Measurements from ENCODE around the gene TIA1. TPM values are rescaled to one million over a fixed set of nuclear protein-coding genes. Genes with fewer than 3 reads are reported as not detected.

TIA1 gene
- total and polyA plus RNA-seq, 11 donors, result 18.7 to 53.0 (median 42.1) TPM

- H3K4me3 ChIP-seq, result no peak overlapping the region
- no peak for ATAC-seq
- H3K9me3 ChIP-seq, result no peaks in the 10 kb centered on the region
- intact Hi-C loops (cut with DNase I), result no loop called here
- no peaks in the 10 kb centered on the region for H3K4me1 ChIP-seq
- WGBS, 4 donors, result 78 to 85% (median 82%) methylated on average over 5 of the region's 5 CpGs
- no peak overlapping the region for H3K27ac ChIP-seq
- H3K27me3 ChIP-seq, result no peaks in the 10 kb centered on the region
- H3K36me3 ChIP-seq, result peaks cover 0 to 5% (median under 1%) of the 10 kb centered on the region in 9 donors
- TF ChIP-seq POLR2A (IDR thresholded peaks at IDR 0.05) (no peak), CTCF (IDR thresholded peaks at IDR 0.05) (no peak)
- DNase-seq, result no peak
These were observed 45.3 kb downstream of the TIA1 start for GRCh38 chr2:70203086-70203485.

DNA sequence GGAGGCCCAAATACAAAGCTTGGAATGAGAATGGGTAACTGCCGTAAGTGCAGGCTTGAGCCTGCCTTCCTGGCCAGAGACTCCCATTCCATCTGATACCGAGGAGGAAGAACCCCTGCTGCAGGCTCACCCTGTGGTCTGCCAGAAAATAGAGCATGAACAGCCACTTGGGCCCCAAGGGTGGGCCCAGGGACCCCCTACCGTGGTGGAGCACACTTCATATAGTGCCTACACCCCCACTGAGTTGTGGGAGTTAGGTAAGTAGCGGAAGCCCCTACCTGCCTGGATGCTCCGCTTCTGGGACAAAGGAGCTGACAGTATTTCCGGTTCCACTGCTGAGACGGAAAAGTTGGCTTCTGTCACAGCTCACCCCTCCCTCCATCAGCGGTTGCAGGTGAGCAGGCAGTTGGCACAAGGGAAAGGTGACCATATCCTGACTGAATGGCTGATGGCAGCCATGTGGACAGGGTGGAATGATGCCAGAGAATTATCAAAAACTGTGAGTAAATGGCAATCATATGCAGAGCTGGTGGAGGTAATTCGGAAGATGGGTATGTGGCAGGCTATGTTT lies 46.1 kb downstream of the TIA1 start:
- 79 to 83% (median 81%) methylated on average over 7 to 9 of the region's 9 CpGs for WGBS, 4 donors
- TF ChIP-seq POLR2A (IDR thresholded peaks at IDR 0.05) (no peak), CTCF (IDR thresholded peaks at IDR 0.05) (no peak)
- Histone ChIP-seq H3K9me3 (no peaks in the 10 kb centered on the region), H3K27ac (no peak overlapping the region), H3K4me3 (no peak overlapping the region), H3K36me3 (peaks cover 0 to 2% (median 0%) of the 10 kb centered on the region in 9 donors), H3K27me3 (no peaks in the 10 kb centered on the region), H3K4me1 (no peaks in the 10 kb centered on the region)
- ATAC-seq (no peak), DNase-seq (no peak)
- intact Hi-C loops (cut with DNase I), result no loop called here

- H3K9me3 ChIP-seq, result no peaks in the 10 kb centered on the region
- no peaks in the 10 kb centered on the region for H3K27me3 ChIP-seq
- H3K4me1 ChIP-seq, result no peaks in the 10 kb centered on the region
- no peak overlapping the region for H3K27ac ChIP-seq
- intact Hi-C loops (cut with DNase I), result no loop called here
- ATAC-seq (no peak), DNase-seq (no peak)
- WGBS, 4 donors, result 94 to 99% (median 95%) methylated on average over 6 of the region's 6 CpGs
- no peaks in the 10 kb centered on the region for H3K36me3 ChIP-seq
- no peak overlapping the region for H3K4me3 ChIP-seq
- TF ChIP-seq POLR2A (IDR thresholded peaks at IDR 0.05) (no peak), CTCF (IDR thresholded peaks at IDR 0.05) (no peak)
These were observed 46.6 kb downstream of the TIA1 start for GRCh38 chr2:70201831-70202230.

GRCh38 chr2:70201225-70201768 lies 47.1 kb downstream of the TIA1 start:
- no peaks in the 10 kb centered on the region for H3K4me1 ChIP-seq
- no peak for TF ChIP-seq CTCF (IDR thresholded peaks at IDR 0.05)
- TF ChIP-seq POLR2A (IDR thresholded peaks at IDR 0.05), result no peak
- H3K4me3 ChIP-seq, result no peak overlapping the region
- no peaks in the 10 kb centered on the region for H3K36me3 ChIP-seq
- intact Hi-C loops (cut with DNase I), result no loop called here
- H3K27ac ChIP-seq, result no peak overlapping the region
- no peaks in the 10 kb centered on the region for H3K9me3 ChIP-seq
- no peaks in the 10 kb centered on the region for H3K27me3 ChIP-seq
- no peak for DNase-seq
- WGBS, 4 donors, result 79 to 94% (median 92%) methylated on average over 3 of the region's 3 CpGs
- ATAC-seq, result no peak

All from heart left ventricle (tissue), 16 donors.